Common myeloid progenitor, CD34-positive (primary cell): ENCODE measurements around the gene NAP1L4.

Experiments
- CTCF ChIA-PET: fragments of 350-600 bp; sonication (Branson Sonifier 250); formaldehyde crosslinking; loops from one replicate; lab custom pipeline; 2021; ENCODE audit warnings: antibody characterized with exemption; lab: Charles Lee
- POLR2A ChIA-PET: fragments of 350-600 bp; sonication (Branson Sonifier 250); formaldehyde crosslinking; loops from one replicate; lab custom pipeline; 2021; ENCODE audit warnings: antibody characterized with exemption; lab: Charles Lee
- DNase-seq, 3 donors: peaks; one replicate each; pipeline versions ENCODE4 v3.0.0 to v3.0.0-alpha.2; 2013
- H3K27ac ChIP-seq, 2 experiments: 1 replicate in 1 of 2; 2 replicates in 1 of 2; pipeline ENCODE4 v1.7.0; 2013; ENCODE audit warnings: inconsistent platforms in 2 of 2, low read length in 2 of 2, mild to moderate bottlenecking in 2 of 2, low read depth in 1 of 2, moderate library complexity in 1 of 2; ENCODE audit not compliant: severe bottlenecking in 2 of 2, insufficient read depth in 1 of 2, poor library complexity in 1 of 2
- H3K27me3 ChIP-seq, 5 experiments: replicated peaks in 2 of 5; 1 replicate in 3 of 5; 2 replicates in 2 of 5; pipeline versions ENCODE4 v1.6.1 to v1.7.0; 2013; ENCODE audit warnings: low read length in 4 of 5, mild to moderate bottlenecking in 2 of 5, moderate library complexity in 2 of 5, inconsistent platforms in 1 of 5; ENCODE audit not compliant: insufficient read depth in 5 of 5, control insufficient read depth in 4 of 5
- H3K36me3 ChIP-seq, 4 experiments: 1 replicate in 2 of 4; 2 replicates in 2 of 4; pipeline versions ENCODE4 v1.6.1 to v1.7.0; 2013; ENCODE audit warnings: low read length in 3 of 4, control low read depth in 1 of 4, mild to moderate bottlenecking in 1 of 4; ENCODE audit not compliant: control insufficient read depth in 4 of 4, insufficient read depth in 4 of 4
- H3K4me1 ChIP-seq, 4 experiments: 1 replicate in 3 of 4; 2 replicates in 1 of 4; pipeline versions ENCODE4 v1.6.1 to v1.7.1; 2013; ENCODE audit warnings: low read length in 3 of 4, mild to moderate bottlenecking in 3 of 4, control low read depth in 1 of 4, inconsistent platforms in 1 of 4, moderate library complexity in 1 of 4; ENCODE audit not compliant: control insufficient read depth in 4 of 4, insufficient read depth in 4 of 4; ENCODE audit errors: control extremely low read depth in 1 of 4
- H3K4me3 ChIP-seq, 7 experiments: 1 replicate in 4 of 7; 2 replicates in 3 of 7; pipeline versions ENCODE4 v1.5.1 to v1.7.0; 2013; ENCODE audit warnings: mild to moderate bottlenecking in 7 of 7, low read length in 6 of 7, moderate library complexity in 6 of 7, inconsistent platforms in 2 of 7, low read depth in 2 of 7, control low read depth in 1 of 7; ENCODE audit not compliant: insufficient read depth in 4 of 7, control insufficient read depth in 1 of 7; ENCODE audit errors: extremely low read depth in 1 of 7
- H3K9me3 ChIP-seq, 5 experiments: 1 replicate in 4 of 5; 2 replicates in 1 of 5; pipeline versions ENCODE4 v1.6.1 to v1.7.1; 2013; ENCODE audit warnings: low read length in 4 of 5, mild to moderate bottlenecking in 2 of 5, inconsistent platforms in 1 of 5, low read depth in 1 of 5, moderate library complexity in 1 of 5; ENCODE audit not compliant: control insufficient read depth in 4 of 5, insufficient read depth in 2 of 5; ENCODE audit errors: control extremely low read depth in 1 of 5
- WGBS: methylation state at CpG from one replicate; pipeline ENCODE4 v1.1.5; 2013; ENCODE audit not compliant: insufficient coverage; 5-methylcytosine and 5-hydroxymethylcytosine counted together

The NAP1L4 gene

DNA sequence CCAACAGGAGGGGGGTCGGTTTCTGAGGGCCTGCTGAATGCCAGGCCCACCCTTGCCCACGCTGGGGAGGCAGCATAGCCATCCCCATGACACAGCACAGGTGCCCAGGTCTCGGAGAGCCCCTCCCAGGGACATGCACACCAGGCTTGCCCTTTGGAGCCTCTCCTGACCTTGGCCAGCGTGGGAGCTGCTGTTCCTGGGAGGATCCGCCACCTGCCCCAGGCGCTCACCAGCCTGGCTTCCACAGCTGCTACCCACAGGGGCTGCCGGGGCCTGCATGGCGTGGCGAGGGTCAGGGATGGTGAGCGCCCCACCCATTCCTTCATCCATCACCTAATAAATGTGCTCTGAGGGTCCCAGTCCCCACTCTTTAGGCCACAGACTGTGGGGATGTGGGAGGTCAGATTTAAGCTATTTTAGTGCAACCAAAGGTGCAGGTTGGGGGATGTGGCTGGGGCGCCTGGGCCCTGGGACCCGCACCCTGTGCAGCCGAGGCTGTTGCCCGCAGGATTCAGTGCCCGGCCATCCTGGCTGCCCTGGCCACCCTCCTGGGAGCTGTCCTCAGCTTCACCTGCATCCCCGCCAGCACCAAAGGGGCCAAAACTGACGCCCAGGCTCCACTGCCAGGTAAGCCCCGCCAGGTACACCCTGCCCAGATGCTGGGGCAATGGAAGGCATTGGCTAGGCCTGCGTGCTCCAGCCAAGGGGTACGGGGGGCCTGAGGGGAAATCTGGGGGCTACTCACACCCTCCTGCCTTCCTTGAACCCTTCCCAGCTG is 75.8 kb downstream of the NAP1L4 start:
- H3K4me1 ChIP-seq = peaks cover 0 to 39% (median 30%) of the 10 kb centered on the region in 4 experiments

DNA sequence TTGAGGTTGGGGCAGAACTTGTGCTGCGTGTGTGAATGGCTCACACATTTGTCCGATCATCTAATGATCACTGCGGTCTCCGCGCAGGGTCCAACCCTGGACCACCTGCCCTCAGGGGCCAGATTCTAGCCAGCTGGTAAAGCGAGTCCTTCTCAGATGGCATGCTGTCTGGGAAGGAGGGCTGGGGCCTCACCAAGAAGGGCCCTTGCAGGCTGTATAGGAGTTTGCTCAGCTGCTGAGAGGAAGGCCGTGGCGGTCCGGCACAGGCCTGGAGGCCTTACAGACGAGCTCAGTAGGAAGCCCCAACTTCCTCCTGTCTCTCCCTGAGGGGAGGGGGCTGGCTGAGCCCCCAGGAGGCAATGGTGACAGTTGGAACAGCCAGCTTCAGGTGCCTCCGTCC is 76.7 kb downstream of the NAP1L4 start:
- WGBS = 75% methylated on average over 10 of the region's 11 CpGs
- Histone ChIP-seq H3K27ac (no peak overlapping the region), H3K9me3 (no peaks in the 10 kb centered on the region), H3K27me3 (no peaks in the 10 kb centered on the region), H3K4me1 (peaks cover 0 to 39% (median 30%) of the 10 kb centered on the region in 4 experiments), H3K36me3 (no peaks in the 10 kb centered on the region), H3K4me3 (no peak overlapping the region)
- ChIA-PET POLR2A (no interaction called here), CTCF (interaction anchor here (1.0 to 3.4 kb wide), 3 partner anchors 10 to 15 kb away, joined by 3 to 19 read pairs (median 3); a partner anchor contains a TSS)
- no peak for DNase-seq

More for the DNA sequence above, 75.8 kb downstream of the NAP1L4 start:
- H3K36me3 ChIP-seq = no peaks in the 10 kb centered on the region
- ChIA-PET CTCF (interaction anchor here (0.7 to 3.4 kb wide), 5 partner anchors 9 to 17 kb away, joined by 3 to 19 read pairs (median 3); a partner anchor contains a TSS), POLR2A (no interaction called here)
- H3K27me3 ChIP-seq = no peaks in the 10 kb centered on the region
- no peak for DNase-seq
- no peak overlapping the region for H3K27ac ChIP-seq
- WGBS = 96% methylated on average over 13 of the region's 20 CpGs
- no peaks in the 10 kb centered on the region for H3K9me3 ChIP-seq
- no peak overlapping the region for H3K4me3 ChIP-seq

DNA sequence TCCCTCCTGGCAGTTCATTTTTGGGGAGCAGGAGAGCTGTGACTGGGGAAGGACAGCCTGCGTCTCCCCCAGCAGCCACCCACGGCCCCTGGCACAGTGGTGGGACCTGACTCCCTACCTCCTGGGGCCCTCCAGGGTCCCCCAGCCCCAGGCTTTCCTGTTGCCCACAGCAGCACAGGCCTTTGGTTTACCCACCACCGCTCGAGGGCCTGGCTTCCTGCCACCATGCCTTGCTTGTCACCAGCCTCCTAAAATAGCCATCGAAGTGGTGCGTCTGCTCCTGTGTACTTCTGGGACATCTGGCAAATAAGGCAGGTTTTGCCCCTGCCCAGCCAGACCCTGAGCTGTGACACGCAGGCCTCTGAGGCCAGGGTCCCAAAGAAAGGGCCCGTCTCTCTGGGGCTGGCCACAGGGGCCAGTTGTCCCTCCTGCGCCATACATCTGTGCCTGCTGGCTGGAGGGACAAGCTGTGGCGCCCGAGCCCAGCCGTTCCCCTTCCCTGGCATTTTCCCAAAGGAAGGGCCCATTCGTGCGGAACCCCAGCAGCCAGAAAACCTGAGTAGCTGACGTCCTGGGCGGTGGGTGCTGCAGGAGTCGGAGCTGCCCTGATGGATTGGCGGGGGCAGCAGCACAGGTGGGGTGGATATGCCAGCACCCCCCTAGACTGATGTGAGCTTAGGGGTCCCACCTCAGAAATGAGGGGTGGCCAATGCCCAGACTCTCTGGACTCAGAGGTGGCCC is 77.5 kb downstream of the NAP1L4 start:
- CTCF ChIA-PET = interaction anchor here (1.0 to 3.4 kb wide), 3 partner anchors 11 to 16 kb away, joined by 3 to 19 read pairs (median 3); a partner anchor contains a TSS
- peak in 2 of 3 donors; percentile 67 to 69 for DNase-seq
- peak overlapping the region in 1 of 7 experiments; percentile 33 for H3K4me3 ChIP-seq
- 51% methylated on average over 16 of the region's 18 CpGs for WGBS
- no peaks in the 10 kb centered on the region for H3K9me3 ChIP-seq
- peaks cover 0 to 2% (median 0%) of the 10 kb centered on the region in 5 experiments for H3K27me3 ChIP-seq
- no peaks in the 10 kb centered on the region for H3K36me3 ChIP-seq
- peaks cover 0 to 39% (median 30%) of the 10 kb centered on the region in 4 experiments for H3K4me1 ChIP-seq
- no peak overlapping the region for H3K27ac ChIP-seq
- POLR2A ChIA-PET = no interaction called here

DNA sequence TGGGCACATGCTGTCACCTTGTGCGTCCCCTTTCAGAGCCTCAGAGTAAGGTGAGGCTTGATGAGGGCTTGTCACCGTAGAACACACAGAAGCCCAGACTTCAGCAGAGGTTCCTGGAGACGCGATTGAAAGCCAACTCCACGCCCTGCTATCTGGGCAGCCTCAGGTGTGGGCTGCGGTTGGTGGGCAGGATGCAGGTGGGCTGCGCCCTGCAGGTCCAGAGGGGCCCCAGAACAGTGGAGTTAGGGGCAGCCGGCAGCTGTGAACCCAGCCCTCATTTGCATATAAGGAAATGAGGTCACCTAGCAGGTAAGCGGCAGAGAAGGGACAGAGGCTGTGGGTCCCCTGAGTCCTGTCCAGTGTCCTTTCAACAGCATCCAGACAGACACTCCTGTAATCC is 78.4 kb downstream of the NAP1L4 start:
- WGBS = 66% methylated on average over 9 of the region's 9 CpGs
- DNase-seq = peak in 2 of 3 donors; percentile 47 to 64
- H3K27ac ChIP-seq = no peak overlapping the region
- H3K27me3 ChIP-seq = peaks cover 0 to 5% (median 0%) of the 10 kb centered on the region in 5 experiments
- H3K4me3 ChIP-seq = no peak overlapping the region
- H3K9me3 ChIP-seq = no peaks in the 10 kb centered on the region
- CTCF ChIA-PET = interaction anchor here (1.0 to 1.3 kb wide), 2 partner anchors 16 to 26 kb away, joined by 3 to 4 read pairs; no protein-coding TSS in a partner anchor
- POLR2A ChIA-PET = no interaction called here
- no peaks in the 10 kb centered on the region for H3K36me3 ChIP-seq
- H3K4me1 ChIP-seq = peaks cover 0 to 39% (median 31%) of the 10 kb centered on the region in 4 experiments

DNA sequence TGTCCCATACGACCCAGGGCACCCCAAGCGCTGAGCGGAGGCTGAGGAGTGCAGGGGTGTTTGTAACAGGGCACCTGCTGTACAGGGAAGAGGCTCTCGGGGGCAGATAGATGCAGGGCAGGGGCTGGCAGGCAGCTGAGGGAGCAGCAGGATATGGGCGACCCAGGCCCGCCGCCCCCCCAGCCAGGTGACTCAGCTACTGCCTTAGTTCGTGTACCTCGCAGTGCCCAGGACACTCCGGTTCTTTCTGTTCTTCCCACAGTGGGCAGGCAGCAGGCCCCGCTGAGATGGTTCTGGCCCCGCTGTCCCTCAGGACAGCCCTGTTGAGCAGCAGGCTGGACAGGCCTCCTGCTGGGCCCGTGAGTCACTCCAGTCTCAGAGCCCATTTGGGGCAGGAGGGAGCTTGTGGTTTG is 79.1 kb downstream of the NAP1L4 start:
- Histone ChIP-seq H3K9me3 (no peaks in the 10 kb centered on the region), H3K36me3 (no peaks in the 10 kb centered on the region), H3K27me3 (peaks cover 0 to 9% (median 0%) of the 10 kb centered on the region in 5 experiments), H3K27ac (no peak overlapping the region), H3K4me3 (no peak overlapping the region), H3K4me1 (peaks cover 0 to 39% (median 31%) of the 10 kb centered on the region in 4 experiments)
- 79% methylated on average over 12 of the region's 13 CpGs for WGBS
- POLR2A ChIA-PET = no interaction called here
- peak in 1 of 3 donors; percentile 29 for DNase-seq
- CTCF ChIA-PET = interaction anchor here (0.6 to 1.3 kb wide), 5 partner anchors 16 to 25 kb away, joined by 3 to 4 read pairs (median 3); partner anchors contain the start of gene PHLDA2

DNA sequence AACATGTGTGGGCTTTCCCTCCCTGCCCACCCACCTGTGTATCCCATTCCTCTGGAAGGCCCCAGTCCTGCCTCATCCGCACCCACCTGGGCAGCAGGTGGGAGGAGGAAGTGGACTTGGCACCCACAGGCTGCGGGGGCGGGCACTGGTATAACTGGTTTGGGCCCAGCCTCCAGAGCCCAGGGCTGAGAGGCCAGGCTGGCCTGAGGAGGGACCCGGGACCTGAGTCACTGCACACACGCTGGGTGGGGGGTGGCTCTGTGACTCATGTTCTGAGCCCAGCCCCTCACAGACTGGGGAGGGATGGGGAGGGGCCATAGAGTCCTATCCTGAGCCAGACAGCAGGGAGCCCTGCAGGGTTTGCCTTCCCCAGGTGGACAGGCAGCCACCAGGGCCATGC is 79.6 kb downstream of the NAP1L4 start:
- Histone ChIP-seq H3K4me3 (no peak overlapping the region), H3K27me3 (peaks cover 0 to 9% (median 0%) of the 10 kb centered on the region in 5 experiments), H3K4me1 (peaks cover 0 to 39% (median 31%) of the 10 kb centered on the region in 4 experiments), H3K36me3 (no peaks in the 10 kb centered on the region), H3K27ac (no peak overlapping the region), H3K9me3 (no peaks in the 10 kb centered on the region)
- ChIA-PET CTCF (interaction anchor here (1.0 to 1.3 kb wide), 3 partner anchors 18 to 22 kb away, joined by 3 to 4 read pairs (median 4); no protein-coding TSS in a partner anchor), POLR2A (no interaction called here)
- WGBS = no CpG with 5 or more reads among the region's 5 CpGs
- DNase-seq = peak in 2 of 3 donors; percentile 70 to 76
